GM12878 (cell line): ENCODE measurements around the gene NOL4L. TPM values are rescaled to one million over a fixed set of nuclear protein-coding genes. Genes with fewer than 3 reads are reported as not detected.

Experiments used
- ATAC-seq: fragments of 200-7000 bp; cut with Tn5 transposase; 3 replicates; pipeline ENCODE4 v1.9.1; 2020; ENCODE audit warnings: mild to moderate bottlenecking, moderate library complexity
- BruUV-seq: library from RNA; stranded (reverse); fragments of 400-500 nt; replicated peaks from 2 replicates; lab custom pipeline; 2021; lab: Mats Ljungman, UMichigan
- CTCF ChIA-PET: fragments of 300-600 bp; sonication (Branson Sonifier 250); formaldehyde crosslinking; extraction: SDS; loops from one replicate; lab custom pipeline; 2021; ENCODE audit warnings: inconsistent platforms; lab: Yijun Ruan, JAX
- POLR2A ChIA-PET: fragments of 350-600 bp; formaldehyde crosslinking; extraction: SDS; loops from one replicate; lab custom pipeline; 2021; ENCODE audit warnings: inconsistent platforms; lab: Charles Lee
- RAD21 ChIA-PET: fragments of 300-600 bp; sonication (Branson Sonifier 250); formaldehyde crosslinking; loops from one replicate; lab custom pipeline; 2023; ENCODE audit warnings: antibody characterized with exemption; ENCODE audit not compliant: unreplicated experiment; lab: Charles Lee
- SMC1A ChIA-PET: fragments of 300-600 bp; sonication (Branson Sonifier 250); formaldehyde crosslinking; loops from one replicate; lab custom pipeline; 2023; ENCODE audit not compliant: unreplicated experiment, uncharacterized antibody; lab: Charles Lee
- DNase-seq: peaks from one replicate; pipeline ENCODE4 v3.0.0-alpha.2; 2011; ENCODE audit warnings: low read depth, low spot score
- FAIRE-seq: peaks from 3 replicates; lab custom pipeline; 2011; peaks lifted over from hg19 to GRCh38; lab: Jason Lieb, UNC
- H2AFZ ChIP-seq: 2 replicates; pipeline ENCODE4 v1.6.0; 2011; ENCODE audit warnings: low read depth, low read length, control low read depth; ENCODE audit not compliant: control insufficient read depth
- H3K27ac ChIP-seq: 2 replicates; pipeline ENCODE4 v1.5.1; 2011; ENCODE audit warnings: control low read depth; ENCODE audit not compliant: control insufficient read depth, insufficient read depth
- H3K27me3 ChIP-seq, 2 experiments: replicated peaks in 1 of 2; 2 replicates each; pipeline versions ENCODE4 v1.6.0 to v1.6.1; 2011; ENCODE audit warnings: low read length in 1 of 2; ENCODE audit not compliant: control insufficient read depth in 2 of 2, insufficient read depth in 2 of 2
- H3K36me3 ChIP-seq, 2 experiments: 2 replicates each; pipeline ENCODE4 v1.5.1; 2011; ENCODE audit warnings: low read length in 1 of 2; ENCODE audit not compliant: control insufficient read depth in 2 of 2, insufficient read depth in 2 of 2
- H3K4me1 ChIP-seq: 2 replicates; pipeline ENCODE4 v1.6.1; 2011; ENCODE audit warnings: mild to moderate bottlenecking, low read length, moderate library complexity, mixed read lengths; ENCODE audit not compliant: control insufficient read depth, insufficient read depth
- H3K4me2 ChIP-seq: 2 replicates; pipeline ENCODE4 v1.6.0; 2011; ENCODE audit warnings: control low read depth; ENCODE audit not compliant: control insufficient read depth, insufficient read depth
- H3K4me3 ChIP-seq: fragments of 200-600 bp; sonication (generic); 2 replicates; pipeline ENCODE4 v1.5.1; 2016
- H3K79me2 ChIP-seq: 2 replicates; pipeline ENCODE4 v1.6.0; 2011; ENCODE audit warnings: low read length; ENCODE audit not compliant: control insufficient read depth, insufficient read depth
- H3K9ac ChIP-seq: 2 replicates; pipeline ENCODE4 v1.8.0; 2011; ENCODE audit warnings: low read length, control low read depth, mixed read lengths; ENCODE audit not compliant: control insufficient read depth, insufficient read depth
- H3K9me3 ChIP-seq: replicated peaks from 3 replicates; pipeline ENCODE4 v1.5.1; 2011; ENCODE audit warnings: mild to moderate bottlenecking, low read length; ENCODE audit not compliant: control insufficient read depth, insufficient read depth
- H4K20me1 ChIP-seq: 2 replicates; pipeline ENCODE4 v1.6.0; 2011; ENCODE audit not compliant: control insufficient read depth, insufficient read depth
- BACH1 ChIP-seq: fragments of 450-650 bp; IDR thresholded peaks from 2 replicates; pipeline ENCODE4 v1.6.1; 2017; ENCODE audit warnings: mild to moderate bottlenecking, borderline replicate concordance
- BHLHE40 ChIP-seq, 2 experiments: fragments of 450-650 bp in 1 of 2; IDR thresholded peaks; 2 replicates each; pipeline ENCODE4 v1.6.1; 2011 to 2017; ENCODE audit warnings: low read depth in 2 of 2, borderline replicate concordance in 1 of 2, improper control_type of control experiment in 1 of 2, low read length in 1 of 2, mild to moderate bottlenecking in 1 of 2
- CREB1 ChIP-seq: IDR thresholded peaks from 2 replicates; pipeline ENCODE4 v1.6.1; 2012; ENCODE audit warnings: low read depth, mild to moderate bottlenecking, inconsistent platforms
- E2F4 ChIP-seq: IDR thresholded peaks from 2 replicates; pipeline ENCODE4 v1.6.1; 2012; ENCODE audit warnings: low read depth, low read length, improper control_type of control experiment
- FOS ChIP-seq: IDR thresholded peaks from 3 replicates; pipeline ENCODE4 v1.6.1; 2011; ENCODE audit warnings: borderline replicate concordance; ENCODE audit not compliant: insufficient read length; ENCODE audit errors: extremely low read depth
- NR2F1 ChIP-seq: fragments of 450-650 bp; conservative IDR thresholded peaks from 2 replicates; pipeline ENCODE4 v1.6.1; 2017; ENCODE audit warnings: mild to moderate bottlenecking
- POLR2AphosphoS5 ChIP-seq: IDR thresholded peaks from 2 replicates; pipeline ENCODE4 v1.6.1; 2011; ENCODE audit warnings: mild to moderate bottlenecking, low read length, inconsistent platforms
- RAD21 ChIP-seq: IDR thresholded peaks from 2 replicates; pipeline ENCODE4 v1.6.1; 2011; ENCODE audit warnings: mild to moderate bottlenecking, low read depth, low read length, moderate library complexity; ENCODE audit not compliant: insufficient read depth
- RAD51 ChIP-seq: fragments of 450-650 bp; IDR thresholded peaks from 2 replicates; pipeline ENCODE4 v1.6.1; 2016; ENCODE audit warnings: moderate library complexity, mild to moderate bottlenecking, inconsistent platforms
- SREBF1 ChIP-seq: IDR thresholded peaks from 2 replicates; pipeline ENCODE4 v1.6.1; 2012; ENCODE audit warnings: mild to moderate bottlenecking, low read length
- YBX1 ChIP-seq: fragments of 450-650 bp; IDR thresholded peaks from 2 replicates; pipeline ENCODE4 v1.6.1; 2016; ENCODE audit warnings: antibody characterized with exemption
- ZBTB11 ChIP-seq: fragments of 450-650 bp; formaldehyde crosslinking; IDR thresholded peaks from 2 replicates; pipeline ENCODE4 v1.5.0; 2022; ENCODE audit warnings: mild to moderate bottlenecking, missing genetic modification characterization
- WGBS: methylation state at CpG from one replicate; pipeline ENCODE4 v1.1.6; 2016; ENCODE audit warnings: low lambda C conversion rate; ENCODE audit not compliant: insufficient replicate concordance, insufficient coverage; ENCODE audit errors: missing lambda C conversion rate; 5-methylcytosine and 5-hydroxymethylcytosine counted together
- in situ Hi-C: fragments of 300-500 bp; cut with MboI; formaldehyde crosslinking; loops from 9 replicates; pipeline ENCODE4 v1.14.3; 2018; ENCODE audit warnings: mixed read lengths
- intact Hi-C: fragments of 100-400 bp; cut with micrococcal nuclease; formaldehyde crosslinking; loops from one replicate; pipeline ENCODE4 v1.14.2; 2022; ENCODE audit not compliant: unreplicated experiment
- polyA plus RNA-seq, 11 experiments: library from polyadenylated mRNA; depleted of rRNA in 4 of 11; unstranded in 6 of 11; stranded (reverse) in 5 of 11; fragments of >200 nt; fragmentation: Nextera tagmentation in 4 of 11; fragmentation: Illumina TruSeq in 1 of 11; extraction: Ambion mirVana in 4 of 11; extraction: Trizol in 1 of 11; gene quantifications; 1 replicate in 1 of 11; 2 replicates in 10 of 11; pipeline versions ENCODE4 v1.2.1 to v1.2.3, GENCODE V29; 2011 to 2016; ENCODE audit warnings: inconsistent platforms in 2 of 11, missing spikeins in 2 of 11, low read depth in 1 of 11
- total RNA-seq, 4 experiments: library from RNA; depleted of rRNA in 3 of 4; stranded (reverse); fragments of >200 nt in 3 of 4; fragmentation: Illumina TruSeq in 1 of 4; extraction: Trizol in 1 of 4; gene quantifications; 2 replicates each; pipeline versions ENCODE4 v1.2.1 to v1.2.3, GENCODE V29; 2013 to 2021

NOL4L gene
- total and polyA plus RNA-seq, 10 of the 15 experiments (the other 5 are each of a cell fraction or from before 2014, with no cell fraction given): 2.3 to 24.0 (median 8.0) TPM

- FAIRE-seq (no peak), DNase-seq (no peak), ATAC-seq (no peak)
- no TSS peak for BruUV-seq
- ChIA-PET CTCF (interaction anchor here (0.8 to 1.3 kb wide), 2 partner anchors 11 to 282 kb away, joined by 3 to 5 read pairs; no protein-coding TSS in a partner anchor), RAD21 (interaction anchor here (1.0 kb wide), 1 partner anchor 172 kb away, joined by 3 read pairs; no protein-coding TSS in a partner anchor), POLR2A (interaction anchor here (0.6 kb wide), 1 partner anchor 177 kb away, joined by 6 read pairs; no protein-coding TSS in a partner anchor), SMC1A (no interaction called here)
- H3K4me2 ChIP-seq: no peak overlapping the region
- no peak overlapping the region for H3K4me3 ChIP-seq
- intact Hi-C loops: no loop called here
- no peaks in the 10 kb centered on the region for H3K79me2 ChIP-seq
- no peak overlapping the region for H2AFZ ChIP-seq
- H3K4me1 ChIP-seq: peaks cover 10% of the 10 kb centered on the region
- WGBS: 78% methylated on average over 11 of the region's 11 CpGs
- in situ Hi-C loops: no loop called here
- no peaks in the 10 kb centered on the region; a peak in 1 of 4 replicates for H3K36me3 ChIP-seq
- no peaks in the 10 kb centered on the region for H3K9me3 ChIP-seq
- no peaks in the 10 kb centered on the region for H4K20me1 ChIP-seq
- H3K9ac ChIP-seq: no peak overlapping the region
- no peak overlapping the region for H3K27ac ChIP-seq
- no peaks in the 10 kb centered on the region for H3K27me3 ChIP-seq
- no peak for TF ChIP-seq POLR2AphosphoS5
- no peak for TF ChIP-seq NR2F1
- TF ChIP-seq RAD21: no peak
- TF ChIP-seq CREB1: no peak
- TF ChIP-seq RAD51: no peak
- no peak for TF ChIP-seq YBX1
- TF ChIP-seq BACH1: no peak
- TF ChIP-seq SREBF1: no peak
- no peak for TF ChIP-seq FOS
- no peak for TF ChIP-seq BHLHE40 (IDR thresholded peaks at IDR 0.05; ENCODE audit: borderline replicate concordance in 1 of 2, low read depth in 2 of 2, low read length in 1 of 2)
- TF ChIP-seq ZBTB11 (CRISPR knock-in tag): no peak
- TF ChIP-seq E2F4: no peak
Measured at GRCh38 chr20:32507998-32508774, 76.9 kb downstream of the NOL4L start.
